ENCODE measurements around the gene NTSR2.

The NTSR2 gene

DNA sequence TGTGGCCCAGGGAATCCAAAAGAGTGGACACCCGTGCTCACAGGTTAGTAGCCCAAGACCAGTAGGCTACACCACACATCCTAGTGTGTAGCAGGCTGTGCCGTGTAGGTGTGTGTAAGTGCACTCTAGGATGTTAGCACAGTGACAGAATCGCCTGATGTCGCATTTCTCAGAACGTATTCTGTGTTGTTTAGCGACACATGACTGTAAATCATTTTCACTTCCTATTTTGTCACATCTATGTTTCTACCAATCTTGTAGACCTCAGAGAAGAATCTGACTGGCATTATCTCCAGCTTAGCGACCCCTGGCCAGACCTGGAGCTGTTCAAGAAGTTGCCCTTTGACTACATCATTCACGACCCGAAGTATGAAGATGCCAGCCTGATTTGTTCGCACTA lies 45.1 kb downstream of the NTSR2 start:
- no peak for DNase-seq

DNA sequence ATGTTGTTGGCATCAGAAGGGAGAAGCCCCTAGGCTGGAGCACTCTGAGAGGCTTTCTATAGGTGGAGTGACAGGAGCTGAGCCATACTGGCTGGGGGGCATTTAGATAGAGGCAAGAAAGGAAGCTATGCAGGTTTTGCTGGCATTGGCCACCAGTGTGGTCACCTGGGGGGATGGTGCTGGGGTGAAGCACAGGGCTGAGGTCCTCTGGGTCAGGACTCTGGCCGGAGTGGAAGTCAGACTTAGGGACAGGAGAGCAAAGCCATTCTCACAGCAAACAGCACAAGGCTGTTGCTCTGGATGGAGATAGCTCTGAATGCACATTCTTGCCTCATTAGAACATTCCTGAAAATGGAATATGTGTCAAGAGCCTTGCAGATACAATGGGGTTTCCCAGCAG lies 47.4 kb downstream of the NTSR2 start:
- DNase-seq = no peak

DNA sequence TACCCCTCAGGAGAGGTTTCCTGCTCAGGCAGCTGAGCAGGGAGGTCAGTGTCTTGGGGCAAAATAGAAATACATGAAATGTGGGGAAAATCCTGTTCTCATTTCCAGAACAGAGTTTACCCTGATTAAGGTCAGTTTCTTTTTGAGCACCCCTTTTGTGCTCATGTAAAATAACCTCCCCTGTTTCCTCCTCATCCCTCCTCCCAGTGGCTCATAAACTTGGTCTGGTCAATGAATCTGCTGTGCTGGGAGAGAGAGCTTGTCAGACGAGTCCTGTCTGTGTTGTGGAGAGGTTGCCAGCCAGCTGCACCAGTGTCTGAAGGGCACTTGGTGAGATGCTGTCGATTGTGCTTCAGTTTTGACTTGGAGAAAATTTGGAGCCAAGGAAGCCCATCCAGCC lies 48.6 kb downstream of the NTSR2 start:
- no peak for DNase-seq

DNA sequence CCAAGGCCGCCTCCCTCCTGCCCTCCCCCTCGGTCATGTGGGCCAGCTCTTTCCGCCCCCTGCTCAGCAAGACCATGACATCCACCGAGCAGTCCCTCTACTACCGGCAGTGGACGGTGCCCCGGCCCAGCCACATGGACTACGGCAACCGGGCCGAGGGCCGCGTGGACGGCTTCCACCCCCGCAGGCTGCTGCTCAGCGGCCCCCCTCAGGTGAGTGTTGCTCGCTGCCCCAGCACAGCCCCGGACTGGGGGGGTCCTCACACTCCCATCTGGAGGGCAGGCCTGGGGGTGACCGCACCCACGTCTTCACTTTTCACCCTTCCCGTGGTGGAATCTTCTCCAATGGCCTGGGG lies 51.3 kb downstream of the NTSR2 start:
- no peak for DNase-seq

DNA sequence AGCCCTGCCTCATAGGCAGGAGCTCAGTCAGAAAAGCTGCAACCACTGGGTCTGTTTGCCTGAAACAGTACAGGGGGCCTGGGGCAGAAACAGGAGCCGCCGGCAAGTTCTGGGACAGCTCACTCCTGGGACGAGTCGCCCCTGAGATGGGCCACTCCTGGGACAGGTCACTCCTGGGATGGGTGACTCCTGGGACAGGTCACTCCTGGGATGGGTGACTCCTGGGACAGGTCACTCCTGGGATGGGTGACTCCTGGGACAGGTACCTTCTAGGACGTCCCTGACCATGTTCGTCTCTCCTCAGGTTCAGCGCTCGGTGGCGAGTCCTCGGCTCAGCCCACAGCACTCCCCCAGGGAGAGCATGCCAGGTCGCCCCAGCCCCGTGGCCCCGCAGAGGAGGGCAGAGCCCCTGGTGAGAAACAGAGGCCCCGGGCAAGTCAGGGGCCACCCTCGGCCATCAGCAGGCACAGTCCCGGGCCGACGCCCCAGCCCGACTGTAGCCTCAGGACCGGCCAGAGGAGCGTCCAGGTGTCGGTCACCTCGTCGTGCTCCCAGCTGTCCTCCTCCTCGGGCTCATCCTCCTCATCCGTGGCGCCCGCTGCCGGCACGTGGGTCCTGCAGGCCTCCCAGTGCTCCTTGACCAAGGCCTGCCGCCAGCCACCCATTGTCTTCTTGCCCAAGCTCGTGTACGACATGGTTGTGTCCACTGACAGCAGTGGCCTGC lies 51.8 kb downstream of the NTSR2 start:
- no peak for DNase-seq

DNA sequence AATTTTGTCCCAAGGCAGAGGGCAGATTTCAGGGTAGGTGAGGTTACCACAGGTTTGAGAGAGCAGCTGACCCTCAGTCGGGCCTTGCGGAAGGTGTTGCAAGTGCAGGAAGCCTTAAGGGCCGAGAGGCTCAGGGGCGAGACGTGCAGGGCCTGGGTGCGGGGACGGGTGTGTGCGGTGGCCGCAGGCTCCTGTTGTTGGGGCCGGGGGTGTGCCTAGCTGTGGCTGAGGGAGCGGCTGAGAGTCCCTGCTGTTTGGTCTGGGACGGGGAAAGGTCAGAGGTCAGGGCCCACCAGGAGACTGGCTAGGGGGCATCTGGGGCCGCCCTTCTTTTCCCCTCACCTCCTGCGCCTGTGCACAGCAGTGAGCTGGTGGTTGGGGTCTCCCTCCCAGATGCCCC lies 52.5 kb downstream of the NTSR2 start:
- DNase-seq = no peak

DNA sequence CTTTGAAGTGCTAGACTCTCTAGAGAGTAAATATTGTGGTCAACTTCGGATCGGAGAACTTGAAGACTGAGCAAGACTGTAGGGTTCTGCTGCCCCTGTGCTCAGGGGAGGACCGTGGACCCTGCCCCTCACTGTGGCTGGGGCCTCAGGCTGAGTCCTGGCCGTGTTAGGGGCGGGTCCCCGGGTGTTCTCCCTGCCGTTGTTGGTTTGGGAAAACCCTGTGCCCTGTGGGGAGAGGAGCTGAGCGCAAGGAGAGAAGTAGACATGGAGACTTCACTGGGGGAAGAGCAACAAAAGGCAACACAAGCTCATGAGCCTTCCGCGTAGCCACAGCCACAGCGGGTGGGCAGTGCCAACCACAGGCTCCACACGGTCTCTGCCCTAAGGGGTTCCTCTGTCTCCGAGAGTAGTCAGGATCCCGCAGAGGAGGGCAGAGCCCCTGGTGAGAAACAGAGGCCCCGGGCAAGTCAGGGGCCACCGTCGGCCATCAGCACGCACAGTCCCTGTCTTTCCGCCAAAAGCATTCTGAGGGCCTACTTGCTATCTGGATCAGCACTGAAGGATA lies 53.1 kb downstream of the NTSR2 start:
- no peak for DNase-seq

DNA sequence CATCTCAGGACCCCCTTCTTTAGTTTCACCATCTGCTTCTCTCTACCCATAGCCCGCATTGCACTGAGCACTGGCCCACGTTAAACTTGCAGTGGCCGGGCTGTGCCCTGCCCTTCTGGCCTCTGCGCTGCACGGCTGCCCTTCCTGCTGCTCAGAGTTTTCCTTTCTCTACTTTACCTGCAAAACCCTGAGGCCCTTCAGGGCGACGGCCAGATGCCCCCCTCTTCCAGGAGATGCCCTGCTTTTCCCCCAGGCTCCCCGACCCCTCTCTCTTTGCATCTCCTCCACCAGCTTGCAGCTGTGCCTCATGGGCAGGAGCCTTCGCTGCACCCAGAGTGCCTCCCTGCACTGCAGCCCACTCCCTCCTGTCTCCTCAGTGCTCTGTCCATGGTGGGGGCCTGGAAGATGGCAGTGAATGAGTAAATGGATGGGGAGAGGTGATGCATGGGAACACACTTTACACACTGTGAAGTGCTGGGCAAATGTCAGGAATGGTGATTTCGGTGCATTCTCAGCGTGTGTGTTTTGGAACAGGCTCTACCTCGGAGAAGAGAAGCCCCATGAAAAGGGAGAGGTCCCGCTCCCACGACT lies 53.8 kb downstream of the NTSR2 start:
- no peak for DNase-seq

DNA sequence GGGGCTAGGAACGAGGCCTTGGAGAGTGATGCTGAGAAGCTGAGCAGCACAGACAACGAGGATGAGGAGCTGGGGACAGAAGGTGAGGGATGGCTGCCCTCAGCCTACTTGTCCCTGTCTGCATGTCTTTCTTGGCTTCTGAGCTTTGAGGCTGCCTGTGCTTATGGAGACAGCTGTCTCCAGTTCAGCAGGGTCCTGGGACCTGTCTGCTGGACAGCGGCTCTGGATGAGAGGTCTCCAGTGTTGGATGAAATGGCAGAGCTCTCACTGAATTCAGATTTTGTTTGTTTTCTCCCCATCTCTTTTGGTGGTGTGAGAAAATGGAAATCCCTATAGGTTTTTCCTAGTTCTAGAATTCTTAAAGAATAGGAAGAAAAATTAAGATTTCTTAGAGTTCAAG lies 54.8 kb downstream of the NTSR2 start:
- no peak for DNase-seq

DNA sequence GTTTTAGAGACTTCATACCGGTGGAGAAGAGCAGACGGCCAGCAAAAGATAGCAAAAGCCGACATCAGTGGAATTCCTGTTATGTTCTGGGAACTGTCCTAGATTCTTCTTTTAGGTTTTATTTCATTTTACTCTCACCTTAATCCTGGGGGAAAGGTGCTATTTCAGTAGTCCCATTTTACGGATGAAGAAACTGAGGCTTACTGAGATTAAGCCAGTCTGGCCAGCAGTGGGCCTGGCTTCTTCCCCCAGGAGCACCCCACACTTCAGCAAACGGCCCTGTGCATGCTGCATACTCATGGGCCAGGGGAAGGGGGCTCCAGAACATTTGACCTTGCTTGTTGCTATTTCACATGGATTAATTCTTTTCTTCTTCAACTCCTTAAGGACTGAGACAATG lies 56.7 kb downstream of the NTSR2 start:
- DNase-seq = no peak

DNA sequence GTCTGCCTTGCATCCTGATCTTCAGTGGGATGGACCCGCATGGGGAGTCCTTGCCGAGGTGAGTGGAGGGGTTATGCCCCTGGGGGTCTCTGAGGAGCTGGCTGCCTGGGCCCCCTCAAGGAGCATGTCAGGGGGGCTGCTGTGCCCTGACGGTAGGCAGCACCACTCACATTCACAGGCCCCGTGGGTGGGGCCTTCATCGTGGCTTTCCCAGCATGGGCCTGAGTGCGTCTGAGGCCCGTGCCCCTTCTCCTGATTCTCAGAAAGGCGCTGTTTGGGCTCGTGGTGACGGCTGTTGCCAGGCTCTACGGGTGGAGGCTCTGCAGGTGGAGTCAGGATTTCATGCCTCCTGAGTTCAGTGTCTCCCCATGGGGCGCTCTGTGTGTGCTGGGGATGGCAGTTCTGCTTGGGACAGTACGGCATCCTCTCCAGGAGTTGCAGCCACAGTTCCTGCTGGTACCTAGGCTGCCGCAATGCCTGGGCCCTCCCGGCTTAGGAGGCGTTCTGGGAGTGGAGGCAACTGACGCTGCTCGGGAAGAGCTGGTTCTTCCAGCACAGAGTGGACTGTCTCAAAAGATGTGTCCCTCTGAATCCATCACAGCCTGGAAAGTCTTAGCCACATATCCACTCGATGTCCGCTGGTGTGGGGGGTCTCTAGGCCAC lies 57.3 kb downstream of the NTSR2 start:
- no peak for DNase-seq

DNA sequence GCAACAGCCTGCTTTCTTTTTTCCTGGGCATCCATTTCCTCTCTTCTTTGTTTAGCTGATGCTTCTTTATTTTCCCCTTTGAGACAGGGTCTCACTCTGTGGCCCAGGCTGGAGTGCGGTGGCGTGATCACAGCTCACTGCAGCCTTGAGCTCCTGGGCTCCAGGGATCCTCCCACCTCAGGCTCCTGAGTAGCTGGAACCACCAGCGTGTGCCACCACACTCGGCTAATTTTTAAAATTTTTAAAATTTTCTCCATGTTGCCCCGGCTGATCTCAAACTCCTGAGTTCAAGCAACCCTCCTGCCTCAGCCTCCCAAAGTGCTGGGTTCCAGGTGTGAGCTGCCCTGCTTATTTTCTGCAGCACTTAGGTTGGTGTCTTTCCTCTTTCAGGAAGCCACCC lies 58.7 kb downstream of the NTSR2 start:
- DNase-seq = no peak

DNA sequence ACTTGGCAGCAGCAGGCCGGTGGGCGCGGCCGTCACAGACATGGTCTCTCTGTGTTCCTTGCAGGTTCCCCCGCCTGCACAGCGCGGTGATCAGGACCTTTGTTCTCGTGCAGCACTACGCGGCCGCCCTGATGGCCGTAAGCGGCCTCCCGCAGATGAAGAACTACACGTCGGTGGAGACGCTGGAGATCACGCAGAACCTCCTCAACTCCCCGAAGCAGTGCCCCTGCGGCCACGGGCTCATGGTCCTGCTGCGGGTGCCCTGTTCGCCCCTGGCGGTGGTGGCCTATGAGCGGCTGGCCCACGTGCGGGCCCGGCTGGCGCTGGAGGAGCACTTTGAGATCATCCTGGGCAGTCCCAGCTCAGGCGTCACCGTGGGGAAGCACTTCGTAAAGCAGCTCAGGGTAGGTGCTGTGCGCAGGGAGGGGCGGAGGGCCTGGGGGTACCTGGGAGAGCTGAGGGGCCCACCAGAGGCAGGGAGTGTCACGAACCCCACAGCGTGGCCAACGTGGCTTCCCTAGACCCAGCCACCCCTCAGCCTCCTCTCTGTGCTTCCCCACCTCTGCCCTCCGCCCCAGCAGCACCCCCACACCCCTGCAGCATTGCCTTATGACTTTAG lies 59.3 kb downstream of the NTSR2 start:
- no peak for DNase-seq
